ENCODE data around the gene PRKCE. TPM values are rescaled to one million over a fixed set of nuclear protein-coding genes. Genes with fewer than 3 reads are reported as not detected.

The PRKCE gene
- total RNA-seq, 1 experiment from 2014 or later: 1.3 TPM

DNA sequence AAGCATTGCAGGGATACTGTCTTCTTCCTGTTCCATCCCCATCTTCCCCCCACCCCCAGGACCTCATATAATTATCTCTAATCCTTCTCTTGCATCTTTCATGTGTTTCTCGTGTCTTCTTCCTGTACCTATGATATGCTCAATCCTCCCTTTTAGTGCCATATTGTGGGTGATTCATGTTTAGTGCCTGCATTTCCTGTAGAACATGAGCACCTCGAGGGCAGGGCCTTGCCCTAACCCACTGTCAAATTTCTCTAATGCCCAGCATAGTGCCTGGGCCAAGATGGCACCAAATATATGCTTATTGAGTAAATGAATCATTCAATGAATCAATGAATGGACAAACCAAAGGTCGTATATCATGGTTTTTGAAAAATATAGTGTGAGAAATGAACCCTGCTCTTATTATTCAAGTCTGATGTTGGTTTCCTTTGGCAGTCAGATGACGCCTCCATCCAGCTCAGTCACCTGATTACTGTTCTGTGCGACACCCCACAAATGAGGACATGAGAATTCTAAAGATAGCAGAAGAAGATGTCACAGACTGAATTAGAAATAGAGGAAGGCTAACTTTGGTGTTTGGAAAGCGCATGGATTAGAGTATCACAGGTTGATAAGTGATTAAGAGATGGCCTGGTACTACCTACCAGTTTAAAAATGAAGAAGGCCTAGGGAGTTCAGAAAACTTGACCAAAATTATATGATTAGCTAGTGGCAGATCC lies 278.4 kb downstream of the PRKCE start:
- no peak overlapping the region for H4K5ac ChIP-seq (ENCODE audit: insufficient read length, low read depth, low read length)
- no peak overlapping the region for H3K4ac ChIP-seq (ENCODE audit: low read depth, low read length)
- H3K23me2 ChIP-seq (ENCODE audit: insufficient read length, low read depth, low read length, poor library complexity, severe bottlenecking): no peaks in the 10 kb centered on the region
- no peaks in the 10 kb centered on the region for H3K27me3 ChIP-seq (ENCODE audit: insufficient read depth, low read length)
- H2AFZ ChIP-seq (ENCODE audit: low read length): no peak overlapping the region
- H2AK5ac ChIP-seq (ENCODE audit: insufficient read length, low read length): no peak overlapping the region
- Mint-ChIP-seq H3K4me1 (peaks cover 8 to 9% of the 10 kb centered on the region in 2 experiments), H3K27me3 (ENCODE audit: low read depth) (no peaks in the 10 kb centered on the region), H3K4me3 (no peak overlapping the region), H3K36me3 (ENCODE audit: insufficient read depth in 1 of 3, low read depth in 3 of 3) (no peaks in the 10 kb centered on the region), H3K27ac (no peak overlapping the region), H3K9me3 (peaks cover 0 to 2% of the 10 kb centered on the region in 2 experiments; a peak in 1 of 5 replicates)
- H3K79me1 ChIP-seq (ENCODE audit: insufficient read depth, low read depth, low read length, poor library complexity, severe bottlenecking): no peaks in the 10 kb centered on the region
- H3K18ac ChIP-seq (ENCODE audit: insufficient read length, low read depth, low read length): no peak overlapping the region
- H2BK120ac ChIP-seq (ENCODE audit: low read depth, low read length, poor library complexity, severe bottlenecking): no peak overlapping the region
- TF ChIP-seq, protein P1, sequence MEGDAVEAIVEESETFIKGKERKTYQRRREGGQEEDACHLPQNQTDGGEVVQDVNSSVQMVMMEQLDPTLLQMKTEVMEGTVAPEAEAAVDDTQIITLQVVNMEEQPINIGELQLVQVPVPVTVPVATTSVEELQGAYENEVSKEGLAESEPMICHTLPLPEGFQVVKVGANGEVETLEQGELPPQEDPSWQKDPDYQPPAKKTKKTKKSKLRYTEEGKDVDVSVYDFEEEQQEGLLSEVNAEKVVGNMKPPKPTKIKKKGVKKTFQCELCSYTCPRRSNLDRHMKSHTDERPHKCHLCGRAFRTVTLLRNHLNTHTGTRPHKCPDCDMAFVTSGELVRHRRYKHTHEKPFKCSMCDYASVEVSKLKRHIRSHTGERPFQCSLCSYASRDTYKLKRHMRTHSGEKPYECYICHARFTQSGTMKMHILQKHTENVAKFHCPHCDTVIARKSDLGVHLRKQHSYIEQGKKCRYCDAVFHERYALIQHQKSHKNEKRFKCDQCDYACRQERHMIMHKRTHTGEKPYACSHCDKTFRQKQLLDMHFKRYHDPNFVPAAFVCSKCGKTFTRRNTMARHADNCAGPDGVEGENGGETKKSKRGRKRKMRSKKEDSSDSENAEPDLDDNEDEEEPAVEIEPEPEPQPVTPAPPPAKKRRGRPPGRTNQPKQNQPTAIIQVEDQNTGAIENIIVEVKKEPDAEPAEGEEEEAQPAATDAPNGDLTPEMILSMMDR (conservative IDR thresholded peaks at IDR 0.05): no peak
- no peak overlapping the region for H2BK20ac ChIP-seq (ENCODE audit: low read depth, low read length, poor library complexity, severe bottlenecking)
- H3T11ph ChIP-seq (ENCODE audit: low read length): no peak overlapping the region
- no peak overlapping the region for H2BK12ac ChIP-seq (ENCODE audit: insufficient read length, low read depth, low read length)
- H3K56ac ChIP-seq (ENCODE audit: insufficient read length, low read depth, low read length): no peak overlapping the region
- H2BK5ac ChIP-seq (ENCODE audit: insufficient read length, low read length): no peak overlapping the region
- H3K27ac ChIP-seq (ENCODE audit: insufficient read length, low read depth, low read length): no peak overlapping the region
- H3K14ac ChIP-seq (ENCODE audit: insufficient read depth, low read length): no peak overlapping the region
- no peaks in the 10 kb centered on the region for H3K79me2 ChIP-seq (ENCODE audit: insufficient read depth, low read length)
- DNase-seq: no peak
- peaks cover 2% of the 10 kb centered on the region for H4K20me1 ChIP-seq (ENCODE audit: control insufficient read depth, insufficient read depth, insufficient read length)
- no peak overlapping the region for H4K8ac ChIP-seq (replicated peaks; ENCODE audit: insufficient read length, low read depth, low read length)
- H3K4me2 ChIP-seq (ENCODE audit: insufficient read depth, insufficient read length, low read length): no peak overlapping the region
- no peak overlapping the region for H4K91ac ChIP-seq (ENCODE audit: insufficient read length, low read depth, low read length)
- H3K9ac ChIP-seq (ENCODE audit: extremely low read depth, insufficient read length, low read length): no peak overlapping the region
- H3K23ac ChIP-seq (ENCODE audit: insufficient read length, low read depth, low read length): no peak overlapping the region
- no CpG with 5 or more reads among the region's 6 CpGs for WGBS (ENCODE audit: extremely low coverage, insufficient read length, low lambda C conversion rate)
- H3K9me3 ChIP-seq (ENCODE audit: control insufficient read depth, low read depth, low read length): no peaks in the 10 kb centered on the region
- no peak overlapping the region for H2BK15ac ChIP-seq (ENCODE audit: low read depth, low read length)
- no peaks in the 10 kb centered on the region for H3K4me1 ChIP-seq (ENCODE audit: insufficient read depth, low read length)
